NK-92 treated with Interleukin-12 subunit alpha and Interleukin-12 subunit beta, amount 100 ng/mL, for 24 hours (cell line): ENCODE data around the gene PDE2A.

Source experiments
- DNase-seq: peaks from one replicate; lab custom pipeline; 2025; lab: John Stamatoyannopoulos, UW

The PDE2A gene

GRCh38 chr11:72613977-72614376 lies 60.2 kb downstream of the PDE2A start:
- no peak for DNase-seq

DNA sequence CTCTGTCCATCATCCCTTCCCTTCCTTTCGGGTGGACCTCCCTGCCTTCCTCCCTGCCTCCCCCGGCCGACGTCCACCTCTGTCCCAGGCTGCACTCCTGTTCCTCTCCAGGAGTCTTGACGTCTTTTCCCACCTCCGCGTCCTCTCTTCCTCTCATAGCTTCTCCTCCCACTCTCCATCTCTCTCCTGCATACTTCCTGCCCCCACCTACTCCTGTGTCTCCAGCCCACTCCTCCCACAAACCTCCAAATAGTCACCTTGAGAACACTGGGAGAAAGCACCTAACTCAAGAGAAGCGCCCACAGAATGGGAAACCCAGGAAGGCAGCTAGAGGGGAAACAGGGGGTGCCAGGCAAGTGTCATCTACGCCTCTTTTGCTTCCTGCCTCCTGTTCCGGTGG lies 60.8 kb downstream of the PDE2A start:
- no peak for DNase-seq

DNA sequence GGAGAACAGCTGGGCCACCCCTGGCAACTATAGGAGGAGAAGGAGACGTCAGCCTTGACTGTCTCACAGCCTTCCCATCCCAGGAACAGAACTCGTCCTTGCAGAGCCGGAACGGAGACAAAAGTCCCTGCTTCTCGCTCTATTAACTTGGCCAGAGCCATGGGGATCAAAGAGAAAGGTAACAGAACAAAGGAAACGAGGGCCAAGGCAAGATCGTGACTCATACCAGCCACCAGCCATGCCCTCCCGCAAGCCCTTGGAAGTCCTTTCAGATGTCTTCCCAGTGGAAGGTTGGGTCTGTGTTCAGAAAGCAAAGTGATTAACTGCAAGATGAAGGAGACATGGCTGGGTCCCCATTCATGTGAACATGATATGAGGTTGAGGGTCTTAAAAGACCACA lies 64.7 kb downstream of the PDE2A start:
- DNase-seq, result no peak

DNA sequence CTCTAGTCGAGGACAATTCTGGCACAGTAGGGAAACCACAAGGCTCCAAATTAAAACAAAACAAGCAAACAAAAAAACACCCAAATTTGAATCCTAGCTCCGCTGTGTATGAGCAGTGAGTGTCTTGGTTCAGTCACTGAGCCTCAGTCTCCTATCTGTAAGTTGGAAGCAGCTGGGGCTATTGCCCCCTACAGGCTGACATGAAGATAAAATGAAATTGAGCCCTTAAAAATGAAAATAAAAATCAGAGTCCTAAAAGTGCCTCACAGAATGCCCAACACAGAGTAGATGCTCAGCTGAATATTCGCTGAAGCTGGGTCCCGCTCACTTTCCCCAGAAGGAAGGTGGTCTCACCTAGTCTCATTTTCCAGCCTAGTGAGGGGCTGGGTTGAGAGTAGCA lies 65.2 kb downstream of the PDE2A start:
- DNase-seq, result no peak

GRCh38 chr11:72607496-72607895 lies 66.7 kb downstream of the PDE2A start:
- DNase-seq, result no peak

DNA sequence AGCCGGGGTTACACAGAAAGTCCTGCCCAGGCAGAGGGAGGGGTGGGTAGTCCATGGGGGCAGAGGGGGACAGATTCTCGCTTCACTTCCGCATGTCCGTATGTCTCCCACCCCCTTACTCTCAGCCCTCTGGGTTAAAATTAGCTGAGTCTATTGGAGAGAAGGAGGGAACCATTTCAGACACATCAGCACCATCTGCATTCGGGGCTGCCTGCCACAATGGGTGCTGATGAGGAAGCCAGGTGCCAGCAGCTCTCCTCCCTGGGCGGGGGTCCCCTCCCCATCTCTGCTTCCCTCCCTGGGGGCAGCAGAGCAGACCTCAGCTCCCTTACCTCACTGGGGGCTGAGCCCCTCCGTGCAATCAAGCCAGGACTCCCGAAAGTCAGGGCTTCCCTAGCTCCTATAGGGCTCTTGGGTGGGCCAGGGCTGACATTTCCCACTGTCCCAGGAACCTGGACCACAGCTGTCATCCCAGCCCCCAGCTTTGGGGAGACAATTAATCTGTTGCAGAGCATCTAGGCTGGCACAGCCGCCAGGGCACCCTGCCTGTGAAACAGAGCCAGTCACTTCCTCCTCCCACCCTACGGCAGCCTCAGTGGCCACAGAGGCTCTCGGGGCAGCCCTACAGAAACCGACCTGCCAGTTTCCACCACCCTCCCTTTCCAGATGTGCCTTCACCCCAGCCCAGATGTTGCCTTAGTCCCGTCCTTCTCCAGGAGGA lies 67.3 kb downstream of the PDE2A start:
- DNase-seq, result no peak

GRCh38 chr11:72605973-72606747 lies 68.1 kb downstream of the PDE2A start:
- DNase-seq, result no peak

DNA sequence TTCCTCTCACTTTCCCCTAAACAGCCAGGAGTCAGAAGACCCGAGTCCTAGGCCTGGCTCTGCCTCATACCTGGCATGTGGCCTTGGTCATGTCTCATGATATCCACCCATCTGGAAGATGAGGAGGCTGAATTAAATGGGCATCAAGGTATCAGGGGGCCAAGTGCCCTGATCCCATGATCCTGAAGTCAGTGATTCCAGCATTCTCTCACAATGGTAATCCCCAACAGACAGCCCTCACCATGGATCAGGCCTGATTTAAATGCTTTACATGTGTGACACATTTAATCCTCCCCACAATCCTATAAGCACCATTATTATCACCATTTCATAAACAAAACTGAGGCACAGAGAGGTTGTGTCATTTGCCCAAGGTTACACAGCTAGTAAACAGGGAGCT lies 70.0 kb downstream of the PDE2A start:
- no peak for DNase-seq

DNA sequence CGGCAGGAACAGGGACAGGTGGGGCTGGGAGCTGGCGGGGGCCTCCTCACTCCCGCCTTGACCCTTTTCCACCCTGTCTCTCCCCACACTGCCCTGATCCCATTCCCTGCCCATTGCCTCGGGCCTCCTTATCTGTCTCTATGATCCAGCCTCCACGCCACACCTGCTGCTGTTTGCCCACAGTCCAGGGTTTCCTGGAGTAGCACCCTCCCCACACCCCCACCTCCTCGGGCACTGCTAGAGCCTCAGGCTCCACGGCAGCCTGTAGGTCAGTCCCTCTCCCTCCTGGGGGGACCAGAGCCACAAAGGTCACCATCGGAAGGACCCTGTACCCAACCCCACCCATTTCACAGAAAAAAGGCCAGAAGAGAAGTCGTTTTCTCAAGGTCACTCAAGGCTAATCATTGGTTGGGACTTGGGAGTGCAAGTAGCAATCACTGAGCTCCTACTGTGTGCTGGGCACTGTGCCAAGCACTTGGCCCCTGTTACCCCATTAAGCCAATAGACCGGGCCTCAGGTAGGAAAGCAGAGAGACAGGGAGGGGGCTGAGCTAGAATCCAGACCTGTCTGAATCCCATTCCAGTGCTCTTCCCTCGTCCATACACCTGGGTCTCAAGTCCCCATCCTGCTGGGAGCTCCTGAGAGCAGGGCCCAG lies 71.8 kb downstream of the PDE2A start:
- no peak for DNase-seq

GRCh38 chr11:72600557-72600956 lies 73.7 kb downstream of the PDE2A start:
- DNase-seq, result no peak

DNA sequence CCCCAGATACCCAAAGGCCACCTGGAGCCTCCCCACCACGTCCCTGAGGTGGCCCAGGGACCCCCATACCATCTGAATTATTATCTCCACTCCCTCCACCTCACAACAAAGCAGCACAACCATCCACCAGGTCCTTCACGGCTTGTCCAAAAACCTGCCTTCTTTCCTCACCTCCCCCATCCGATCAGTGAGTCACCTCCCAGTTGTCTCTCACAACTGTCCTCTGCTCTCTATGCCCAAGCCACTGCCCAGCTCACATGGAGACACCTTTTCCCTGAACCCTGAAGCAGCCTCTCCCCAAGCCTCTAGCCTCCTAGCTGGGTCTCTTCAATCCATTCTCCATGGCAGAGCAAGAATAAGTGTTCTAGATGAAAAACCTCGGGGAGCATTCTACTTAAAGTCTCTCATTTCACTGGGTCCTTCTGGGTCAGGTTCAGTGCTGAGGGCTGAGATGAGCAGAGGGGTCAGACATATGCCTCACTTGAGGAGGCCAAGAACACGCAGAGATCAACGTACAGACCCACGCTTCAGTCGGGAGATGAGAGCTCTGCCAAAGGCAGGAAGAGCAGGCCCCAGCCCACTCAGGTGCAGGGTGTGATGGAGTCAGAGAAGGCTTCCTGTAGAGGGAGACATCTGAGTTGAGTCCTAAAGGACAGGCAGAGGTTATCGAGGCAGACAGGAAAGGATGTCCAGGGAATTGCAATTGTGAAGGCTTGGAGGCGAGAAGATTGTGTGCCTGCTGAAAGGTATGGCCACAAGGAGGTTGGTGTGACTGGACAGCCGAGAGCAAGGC lies 74.7 kb downstream of the PDE2A start:
- no peak for DNase-seq

DNA sequence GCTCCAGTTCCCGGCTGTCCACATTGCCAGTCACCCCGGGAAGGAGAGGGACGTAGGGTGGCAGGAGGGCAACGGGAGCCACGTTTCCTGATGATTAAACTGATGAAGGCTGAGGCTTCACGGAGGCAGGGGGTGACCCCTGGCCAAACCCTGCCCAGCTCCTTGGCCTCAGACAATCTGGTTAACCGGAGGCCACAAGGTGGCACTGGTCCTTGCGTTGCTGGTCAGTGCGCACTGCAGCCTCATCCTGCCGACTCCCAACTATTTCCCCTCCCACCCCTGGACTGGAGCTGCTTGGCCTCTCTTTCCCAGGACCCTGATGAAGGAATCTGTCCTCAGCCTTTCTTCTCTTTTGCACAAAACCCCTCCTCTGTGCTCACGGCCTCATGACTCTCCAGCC lies 75.3 kb downstream of the PDE2A start:
- no peak for DNase-seq

DNA sequence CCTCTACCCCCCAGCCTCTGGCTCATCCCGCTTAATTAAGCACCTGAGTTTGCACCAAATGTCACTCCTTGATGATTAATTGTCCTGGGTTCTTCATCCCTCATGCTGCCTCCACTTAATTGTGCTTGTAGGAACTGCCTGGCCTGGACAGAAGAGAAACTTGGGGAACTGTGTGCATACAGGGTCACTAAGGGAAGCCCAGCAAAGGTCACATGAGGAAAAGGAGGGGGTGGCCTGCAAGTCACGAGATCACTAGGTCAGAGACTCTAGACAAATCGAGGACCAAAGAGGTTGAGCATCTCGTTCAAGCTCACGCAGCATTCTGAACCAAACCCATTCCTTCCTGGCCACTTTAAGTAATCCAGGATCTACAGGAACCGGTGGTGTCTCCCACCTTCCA lies 75.8 kb downstream of the PDE2A start:
- DNase-seq, result no peak

- DNase-seq, result no peak
These were observed 76.5 kb downstream of the PDE2A start for GRCh38 chr11:72597721-72598120.

DNA sequence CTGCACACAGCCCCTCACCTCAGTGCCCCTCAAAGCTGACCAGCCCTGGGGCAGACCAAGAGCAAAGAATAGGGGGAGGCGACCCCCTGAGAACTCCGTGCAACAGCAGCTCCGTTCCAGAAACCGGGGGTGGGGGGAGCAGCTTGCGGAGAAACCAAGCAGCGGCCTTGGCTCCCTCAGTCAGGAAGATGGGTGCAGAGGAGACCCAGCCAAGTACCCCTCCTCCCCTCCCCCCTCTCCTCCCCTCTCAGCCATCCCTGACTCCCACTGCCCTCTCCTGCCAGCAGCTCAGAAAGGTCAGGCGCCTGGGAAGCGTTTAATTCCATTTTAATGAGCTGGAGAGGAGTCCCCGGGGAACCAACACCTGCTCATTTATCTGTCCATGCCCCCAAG lies 78.9 kb downstream of the PDE2A start:
- no peak for DNase-seq

GRCh38 chr11:72594493-72595291 lies 79.5 kb downstream of the PDE2A start:
- DNase-seq, result no peak

- DNase-seq, result no peak
These were observed 81.3 kb downstream of the PDE2A start for GRCh38 chr11:72592698-72593495.

DNA sequence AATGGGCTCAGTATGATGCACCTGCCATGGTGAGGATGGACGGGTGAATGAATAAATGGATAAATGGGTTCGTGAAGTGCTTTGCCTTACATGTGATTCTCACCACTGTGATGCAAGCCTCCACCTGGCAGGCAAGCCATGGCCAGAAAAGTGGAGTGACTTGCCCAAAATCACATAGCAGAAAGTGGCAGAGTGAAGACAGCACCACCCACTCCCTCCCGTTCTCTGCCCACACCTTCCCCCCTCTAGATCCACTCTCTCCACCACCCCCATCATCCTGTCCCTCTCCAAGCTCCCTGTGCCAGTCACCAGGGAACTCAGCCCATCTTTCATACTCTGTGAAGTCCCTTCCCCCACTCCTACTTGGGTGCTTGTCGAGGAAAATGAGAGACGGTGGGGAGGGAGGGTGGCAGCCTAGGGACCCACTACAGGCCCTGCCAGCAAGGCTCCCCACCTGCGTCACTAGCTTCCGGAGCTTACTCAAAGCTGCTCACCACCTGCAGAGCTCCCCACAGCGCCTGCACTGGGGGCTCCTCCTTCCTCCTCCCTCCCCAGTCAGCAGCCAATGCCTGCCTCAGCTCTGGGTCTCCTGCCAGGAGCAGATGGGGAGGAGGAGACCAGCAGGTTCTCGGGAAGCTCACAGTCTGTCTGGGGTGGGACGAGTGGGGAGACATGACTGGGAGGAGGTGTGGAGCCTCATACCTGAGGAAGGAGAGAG lies 82.3 kb downstream of the PDE2A start:
- no peak for DNase-seq

- DNase-seq, result no peak
These were observed 83.2 kb downstream of the PDE2A start for GRCh38 chr11:72591023-72591422.
